KG1 (cell line): ENCODE results near the gene PELI2.

Experiments used
- DNase-seq: peaks from one replicate; lab custom pipeline; 2025; lab: John Stamatoyannopoulos, UW

Gene PELI2

DNA sequence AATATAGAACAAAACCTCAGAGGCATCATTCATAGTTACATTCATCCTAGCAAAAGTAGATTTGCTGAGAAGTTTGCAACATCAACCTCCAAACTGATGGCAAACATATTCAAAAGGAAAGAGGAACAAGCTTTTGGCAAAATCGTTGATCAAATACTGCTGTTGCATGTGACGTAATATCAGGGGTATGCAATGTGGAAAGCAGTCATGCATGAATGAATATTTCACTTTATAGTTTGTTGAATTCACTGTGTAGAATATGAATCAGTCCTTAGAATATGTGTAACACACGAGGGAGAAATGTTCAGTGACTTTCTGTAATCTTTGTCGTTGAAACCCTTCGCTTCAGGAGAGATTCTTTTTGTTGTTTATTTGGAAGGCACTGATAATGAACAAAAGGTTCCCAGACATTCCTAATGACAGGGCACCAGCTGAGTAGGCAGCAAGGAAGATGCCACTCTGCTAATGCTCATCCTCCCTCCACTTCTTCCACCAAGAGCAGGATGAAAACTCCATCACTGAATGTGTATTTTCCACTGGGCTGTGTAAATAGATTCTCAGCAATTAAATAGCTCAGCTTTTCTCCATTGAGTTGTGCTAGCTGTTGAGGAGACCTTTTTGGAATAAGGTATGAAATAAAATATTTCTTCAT is 126.1 kb downstream of the PELI2 start:
- DNase-seq: no peak

DNA sequence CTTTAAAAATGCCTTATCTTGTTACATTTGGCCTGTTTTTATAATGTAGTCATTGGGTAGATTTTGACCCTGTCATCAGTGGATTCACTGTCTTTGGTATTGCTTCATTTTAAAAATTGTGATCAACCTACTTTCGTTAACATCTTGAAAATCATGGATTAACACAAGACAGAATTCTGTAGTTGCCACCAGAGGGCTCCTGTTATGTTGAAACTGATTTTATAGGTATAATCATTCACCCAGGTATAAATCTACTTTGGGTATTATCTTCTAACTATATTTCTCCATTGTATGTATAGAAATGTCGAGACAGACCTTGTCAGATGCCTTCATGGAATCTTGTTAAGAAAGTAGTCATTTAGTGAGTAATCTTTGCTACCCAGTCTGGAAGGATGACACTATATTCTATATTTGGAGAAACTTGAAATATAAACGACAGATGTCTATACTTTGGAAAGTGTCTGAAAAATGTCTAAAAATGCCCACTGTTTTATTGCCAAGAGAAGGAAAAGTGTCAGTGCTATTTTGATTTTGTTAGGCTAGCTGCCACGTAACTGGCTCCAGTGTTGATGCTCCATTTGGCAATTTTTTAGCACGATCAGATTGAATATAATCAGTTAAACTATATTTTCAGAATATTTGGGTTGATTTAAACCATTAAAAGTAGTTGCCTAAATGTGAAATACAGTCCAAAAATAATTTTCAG is 129.4 kb downstream of the PELI2 start:
- no peak for DNase-seq

DNA sequence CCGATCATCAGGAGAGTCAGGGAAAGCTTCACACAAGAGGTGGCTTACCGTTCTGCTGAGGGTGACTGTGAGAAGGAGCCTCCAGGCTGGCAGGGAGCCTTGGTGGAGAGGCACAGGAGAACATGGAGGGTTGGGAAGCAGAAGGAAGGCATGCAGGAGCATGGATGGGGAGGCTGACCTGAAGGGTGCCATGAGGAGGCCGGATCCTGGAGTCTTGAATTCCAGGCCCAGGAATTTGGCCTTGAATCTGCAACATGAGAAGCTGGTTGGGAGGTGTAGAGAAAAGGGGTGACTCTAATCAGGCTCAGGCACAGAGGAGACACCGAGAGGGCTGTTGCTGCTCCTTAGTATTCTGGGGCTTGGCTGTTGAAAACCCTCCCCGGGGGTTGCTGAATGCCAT is 130.2 kb downstream of the PELI2 start:
- no peak for DNase-seq

DNA sequence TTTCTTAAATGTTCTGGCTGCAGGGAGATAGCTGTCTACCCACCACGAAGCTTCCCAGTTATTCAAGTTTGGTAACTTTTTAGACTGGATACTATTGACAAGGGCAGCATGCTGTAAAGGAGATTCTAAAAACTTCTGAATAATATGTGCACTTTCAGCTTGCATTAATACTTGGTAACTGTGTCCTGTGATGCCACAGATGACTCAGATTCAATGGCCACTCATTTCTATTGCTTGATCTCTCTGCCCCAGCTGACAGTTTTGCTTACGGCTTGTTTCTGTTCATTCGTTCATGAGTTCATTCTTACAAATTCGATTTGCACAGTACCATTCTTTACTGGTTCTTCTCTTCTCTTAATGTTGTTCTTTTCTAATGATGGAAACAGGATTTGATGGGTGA is 142.8 kb downstream of the PELI2 start:
- no peak for DNase-seq

DNA sequence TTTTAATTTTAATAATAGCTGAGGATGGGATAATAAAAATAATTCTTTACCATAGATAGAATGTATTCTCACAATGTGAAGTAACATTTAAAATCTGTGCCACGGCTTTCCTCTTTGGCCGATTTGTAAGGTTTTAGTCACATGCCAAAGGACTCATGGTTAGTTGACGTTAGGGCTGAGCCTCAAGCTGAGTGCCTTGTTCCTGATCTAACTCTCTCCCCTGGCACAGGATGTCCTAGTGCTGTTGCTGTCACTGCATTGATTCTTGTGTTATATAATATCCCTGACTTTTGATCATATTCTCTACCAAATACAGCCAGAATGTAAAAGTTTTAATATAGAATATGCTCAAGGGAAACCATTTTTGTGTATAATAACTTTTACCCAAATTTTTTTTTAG is 144.3 kb downstream of the PELI2 start:
- DNase-seq: no peak

DNA sequence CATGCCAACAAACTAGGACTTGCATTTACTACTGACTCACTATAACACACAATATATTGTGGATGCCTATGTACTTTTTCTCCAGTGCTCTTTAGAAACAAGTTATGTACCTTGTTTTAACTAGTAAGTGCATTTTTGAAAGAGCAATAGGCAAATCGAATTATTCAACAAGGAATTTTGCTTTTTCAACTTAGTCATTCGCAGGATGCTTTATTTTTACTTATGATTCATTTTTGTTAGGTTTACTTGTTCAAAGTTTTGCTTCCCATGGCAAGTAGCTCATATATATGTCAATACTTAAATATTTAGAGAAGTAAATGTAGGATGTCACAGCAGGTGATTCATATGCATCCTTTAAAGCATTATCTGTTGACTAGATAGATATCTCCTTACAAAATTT is 149.8 kb downstream of the PELI2 start:
- no peak for DNase-seq

DNA sequence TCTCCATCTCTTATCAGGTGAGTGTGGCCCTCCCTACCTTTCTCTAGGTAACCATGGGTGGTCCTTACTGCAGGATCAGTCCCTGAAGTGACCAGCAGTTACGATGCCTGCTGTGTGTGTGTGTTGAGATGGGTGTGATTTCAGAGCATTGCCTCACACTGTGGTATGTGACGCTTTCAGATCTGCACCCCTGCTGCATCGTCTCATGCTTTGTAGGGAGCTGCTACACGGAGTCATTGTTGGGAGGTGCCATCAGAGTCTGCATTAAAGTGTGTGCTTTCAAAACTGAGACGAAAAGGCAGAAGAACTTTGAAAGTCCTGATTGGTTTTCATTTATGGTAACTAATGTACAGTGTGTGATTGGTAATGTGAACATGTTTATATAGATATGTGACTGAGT is 150.5 kb downstream of the PELI2 start:
- no peak for DNase-seq

DNA sequence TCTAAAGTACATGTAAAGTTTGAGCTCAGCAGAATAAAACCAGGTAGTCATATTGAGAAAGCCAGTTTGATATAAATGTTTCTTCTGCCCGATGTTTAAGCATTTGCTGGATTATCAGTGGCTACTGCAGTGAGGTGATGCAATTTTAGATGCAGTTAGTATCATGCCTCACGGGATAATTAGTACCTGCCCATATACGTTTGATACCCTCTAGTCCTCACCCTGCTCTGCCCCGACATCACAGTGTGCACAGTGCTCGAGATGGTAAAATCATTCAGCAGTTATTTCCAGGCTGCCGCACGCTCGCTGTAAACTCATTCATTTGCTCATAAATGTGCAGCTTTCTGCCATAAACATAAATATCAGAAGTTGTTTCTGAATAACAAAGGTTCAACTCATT is 152.7 kb downstream of the PELI2 start:
- no peak for DNase-seq

DNA sequence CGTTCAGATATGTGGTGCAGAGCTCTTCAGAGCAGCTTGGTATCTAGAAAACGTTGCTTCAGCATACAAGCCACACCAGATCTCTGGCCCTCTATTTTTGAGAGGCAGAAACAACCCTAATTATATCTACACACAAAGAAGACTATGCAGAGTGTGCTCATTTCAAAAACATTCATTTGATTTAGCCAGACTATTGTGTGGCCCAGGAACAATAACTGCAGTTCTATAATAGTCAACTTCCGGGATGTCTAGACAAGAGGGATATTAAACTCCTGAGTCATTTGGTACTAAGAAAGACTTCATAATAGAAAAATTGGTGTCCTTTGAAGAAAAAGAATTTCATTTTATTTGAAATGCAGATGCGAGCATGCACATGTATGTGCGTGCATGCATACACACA is 153.8 kb downstream of the PELI2 start:
- no peak for DNase-seq

DNA sequence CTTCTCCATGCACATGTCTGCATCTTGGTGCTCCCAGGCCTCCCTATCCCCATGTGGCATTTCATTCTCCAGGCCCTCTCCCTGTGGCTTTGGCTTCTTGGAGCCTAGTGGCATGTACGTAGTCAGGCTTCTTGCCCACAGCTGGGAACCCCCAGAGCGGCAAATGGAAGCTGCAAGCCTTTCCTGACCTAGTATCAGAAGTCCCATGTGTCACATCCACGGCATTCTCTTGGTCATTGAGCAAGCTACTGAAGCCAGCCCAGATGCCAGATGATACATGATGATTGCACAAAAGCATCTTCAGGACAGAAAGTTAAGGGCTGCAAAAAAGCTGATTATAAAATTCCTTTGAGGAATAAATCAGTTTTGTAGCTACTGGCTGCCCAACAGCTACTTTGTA is 154.9 kb downstream of the PELI2 start:
- DNase-seq: no peak

DNA sequence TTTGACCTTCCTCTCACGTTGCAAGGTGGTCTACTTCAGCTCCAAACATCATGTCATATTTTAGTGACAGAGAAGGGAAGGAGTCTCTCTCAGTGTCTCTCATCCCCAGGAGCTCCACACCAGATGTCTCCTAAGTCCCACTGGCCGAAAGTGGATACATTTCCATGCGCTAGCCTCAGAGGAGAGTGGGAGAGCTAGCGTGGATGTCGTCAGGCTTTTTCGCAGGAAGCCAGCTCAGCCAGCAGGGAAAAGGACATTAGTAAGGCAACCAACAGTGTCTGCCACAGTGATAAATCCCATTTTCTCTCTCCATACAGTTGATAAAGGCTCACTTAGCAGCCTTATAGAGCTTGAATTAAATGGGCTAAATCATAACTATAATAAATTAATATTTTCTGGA is 155.7 kb downstream of the PELI2 start:
- no peak for DNase-seq

DNA sequence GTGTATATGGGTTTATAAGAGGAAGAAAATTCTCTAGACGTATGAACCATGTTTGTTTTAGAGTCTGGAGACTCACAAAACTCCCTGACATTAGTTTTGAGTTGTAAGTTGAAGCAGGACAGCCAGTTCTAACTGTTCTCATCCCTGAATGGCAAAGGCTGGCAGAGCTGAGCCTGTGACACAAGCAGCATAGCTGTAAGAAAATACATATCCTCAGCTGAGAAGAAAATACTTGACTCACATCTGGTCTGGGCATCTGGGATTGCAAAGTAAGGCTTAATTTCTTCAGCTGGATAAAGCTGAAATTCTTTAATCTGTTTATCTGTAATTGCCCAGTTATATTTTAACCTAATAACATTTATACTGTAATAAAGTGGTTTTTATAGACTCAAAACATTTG is 156.3 kb downstream of the PELI2 start:
- DNase-seq: no peak

DNA sequence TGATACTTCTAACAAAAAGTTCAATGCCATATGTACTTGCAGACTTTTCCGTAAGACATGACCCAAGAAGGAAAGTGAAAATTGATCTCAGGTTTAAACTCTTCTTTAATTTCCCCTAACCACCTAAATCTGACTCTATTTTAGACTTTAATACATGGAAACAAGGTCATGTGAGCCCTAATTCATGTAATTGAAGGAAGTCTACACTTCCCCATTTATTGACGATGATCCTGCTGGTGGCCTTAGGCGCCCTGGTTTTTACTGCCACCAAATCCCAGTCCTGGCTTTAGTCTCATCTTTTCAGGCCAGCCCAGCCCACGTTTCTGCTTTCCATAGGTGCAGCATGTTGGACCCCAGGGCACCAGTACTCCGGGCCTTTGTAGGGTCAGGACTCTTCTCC is 157.9 kb downstream of the PELI2 start:
- DNase-seq: no peak

DNA sequence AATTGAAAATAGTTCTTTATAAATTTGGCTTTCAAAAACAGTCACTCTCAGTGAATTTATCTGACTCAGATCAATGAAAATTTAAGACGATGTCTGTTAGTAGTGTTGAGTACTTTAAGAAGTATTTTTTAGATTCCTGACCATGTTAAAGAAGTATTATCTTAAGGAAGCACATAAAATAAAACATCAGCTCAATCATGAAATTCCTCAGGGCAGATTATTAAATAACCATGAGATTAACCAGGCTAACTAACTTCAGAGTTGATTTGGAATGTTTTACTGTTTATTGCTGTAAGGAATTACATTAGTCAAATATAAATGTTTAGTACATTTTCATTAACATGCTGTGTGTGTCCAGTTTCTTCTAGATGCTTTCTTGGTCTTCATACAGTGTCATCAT is 160.2 kb downstream of the PELI2 start:
- no peak for DNase-seq

DNA sequence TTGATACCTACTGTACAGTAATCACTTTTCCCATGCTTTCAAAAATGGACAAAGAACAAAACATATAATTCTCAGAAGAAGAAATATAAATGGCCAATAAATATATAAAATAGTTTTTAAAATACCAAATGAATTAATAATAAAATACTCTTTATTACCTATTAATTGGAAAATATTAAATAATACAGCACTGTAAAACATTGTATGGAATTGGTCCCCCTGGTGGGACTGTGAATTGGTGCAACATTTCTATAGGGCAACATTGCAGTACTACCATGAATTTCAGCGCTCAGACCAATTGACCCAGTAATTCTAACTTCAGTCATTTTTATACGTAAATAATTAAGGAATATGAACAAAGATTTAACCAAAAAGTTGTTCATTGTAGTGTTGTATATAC is 162.6 kb downstream of the PELI2 start:
- no peak for DNase-seq

DNA sequence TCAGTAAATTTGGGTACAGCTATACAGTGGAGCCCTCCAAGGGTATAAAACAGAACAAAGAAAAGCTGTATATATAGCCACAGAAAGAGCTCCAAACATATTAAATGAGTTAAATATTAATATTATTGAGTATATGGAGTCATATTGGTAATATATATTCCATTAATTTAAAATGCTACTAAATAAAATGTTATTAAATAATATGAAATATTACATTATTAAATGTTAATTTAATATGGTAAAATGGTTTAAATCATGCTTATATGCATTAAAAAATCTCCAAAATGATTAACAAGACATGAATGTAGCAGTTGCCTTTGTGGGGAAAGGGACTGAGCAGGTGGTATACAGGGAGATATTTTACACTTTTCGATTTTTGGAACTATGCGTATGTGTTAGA is 164.0 kb downstream of the PELI2 start:
- DNase-seq: no peak

DNA sequence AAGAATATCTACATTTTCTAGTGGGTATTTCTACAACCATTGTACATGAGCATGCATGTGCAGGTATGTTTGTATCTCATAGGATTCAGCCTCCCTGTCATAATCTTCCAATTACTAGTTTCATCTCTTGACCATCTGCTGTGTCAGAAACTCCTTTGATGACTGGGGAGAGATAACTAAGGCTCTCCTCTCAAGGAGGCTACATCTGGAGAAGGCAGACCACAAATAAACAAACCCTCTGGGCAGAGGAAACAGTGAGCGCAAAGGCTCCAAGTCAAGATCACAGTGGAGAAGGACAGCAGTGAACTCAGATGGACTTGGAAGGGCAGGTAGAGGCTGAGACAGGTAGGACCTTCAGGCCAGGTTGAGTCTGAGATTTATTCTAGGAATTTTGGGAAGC is 166.4 kb downstream of the PELI2 start:
- no peak for DNase-seq

DNA sequence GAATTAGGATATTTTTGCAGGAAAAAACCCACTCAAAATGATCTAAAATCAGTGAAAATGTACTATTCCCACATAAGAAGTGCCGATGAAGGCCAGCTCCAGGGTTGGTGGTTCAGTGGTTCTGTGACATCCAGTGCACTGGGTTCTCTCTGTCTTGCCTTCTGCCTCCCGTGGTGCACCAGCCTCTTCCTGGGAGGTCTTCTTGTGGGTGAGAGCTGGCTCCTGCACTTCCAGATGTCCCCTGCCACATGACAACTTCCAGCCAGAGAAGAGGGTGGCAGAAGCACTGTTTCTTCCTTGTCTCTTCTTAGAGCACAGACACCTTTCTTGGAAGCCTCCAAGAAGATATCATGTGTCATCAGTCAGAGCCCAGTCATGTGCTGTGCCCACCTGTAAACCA is 170.9 kb downstream of the PELI2 start:
- no peak for DNase-seq

DNA sequence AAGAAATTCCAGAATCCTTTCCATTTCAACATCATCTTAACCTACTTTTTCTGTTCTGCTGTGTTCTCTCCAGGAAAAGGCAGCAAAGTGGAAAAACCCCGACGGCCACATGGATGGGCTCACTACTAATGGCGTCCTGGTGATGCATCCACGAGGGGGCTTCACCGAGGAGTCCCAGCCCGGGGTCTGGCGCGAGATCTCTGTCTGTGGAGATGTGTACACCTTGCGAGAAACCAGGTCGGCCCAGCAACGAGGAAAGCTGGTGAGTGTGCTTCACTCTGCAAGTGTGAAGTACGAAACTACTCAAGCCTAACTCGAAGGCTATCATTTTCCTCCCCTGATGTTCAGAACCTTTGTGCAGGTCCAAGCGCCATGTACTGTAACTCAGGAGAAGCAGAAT is 172.0 kb downstream of the PELI2 start:
- no peak for DNase-seq

DNA sequence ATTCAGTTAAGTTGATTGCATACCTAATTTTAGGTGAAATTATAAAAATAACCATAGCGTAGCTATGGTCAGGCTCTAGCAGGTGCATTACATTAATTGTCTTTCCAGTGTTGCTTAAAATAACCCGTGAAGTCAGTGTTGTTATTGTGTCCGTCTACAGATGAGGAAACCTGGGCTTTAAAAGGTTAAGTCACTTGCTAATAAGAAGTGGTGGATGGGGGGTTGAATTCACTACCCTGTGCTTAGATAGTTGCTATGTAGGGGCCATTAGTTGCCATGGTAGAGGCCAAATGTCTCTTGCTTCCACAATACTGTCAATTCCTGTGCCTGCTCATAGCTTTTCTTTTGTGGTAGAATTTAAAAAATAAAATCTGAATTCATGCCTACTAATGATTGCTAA is 174.8 kb downstream of the PELI2 start:
- DNase-seq: no peak

DNA sequence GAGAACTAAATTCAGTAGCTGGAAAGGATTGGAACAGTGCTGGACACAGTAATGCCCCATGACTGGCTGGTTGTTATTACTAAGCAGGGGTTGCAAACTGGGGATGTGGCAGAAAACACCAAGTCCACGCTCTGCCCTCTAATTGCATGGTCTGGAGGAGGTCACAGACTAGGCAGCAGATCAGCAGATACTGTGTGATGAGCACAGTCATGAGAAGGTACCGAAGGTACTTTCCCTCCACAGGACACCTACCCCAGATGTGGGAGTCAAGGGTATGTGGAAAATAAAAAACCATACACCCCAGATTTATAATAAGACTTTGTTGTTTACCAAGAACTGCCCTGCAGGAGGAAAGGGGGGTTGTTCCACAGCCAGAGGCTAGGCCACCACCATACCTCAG is 175.3 kb downstream of the PELI2 start:
- DNase-seq: no peak

DNA sequence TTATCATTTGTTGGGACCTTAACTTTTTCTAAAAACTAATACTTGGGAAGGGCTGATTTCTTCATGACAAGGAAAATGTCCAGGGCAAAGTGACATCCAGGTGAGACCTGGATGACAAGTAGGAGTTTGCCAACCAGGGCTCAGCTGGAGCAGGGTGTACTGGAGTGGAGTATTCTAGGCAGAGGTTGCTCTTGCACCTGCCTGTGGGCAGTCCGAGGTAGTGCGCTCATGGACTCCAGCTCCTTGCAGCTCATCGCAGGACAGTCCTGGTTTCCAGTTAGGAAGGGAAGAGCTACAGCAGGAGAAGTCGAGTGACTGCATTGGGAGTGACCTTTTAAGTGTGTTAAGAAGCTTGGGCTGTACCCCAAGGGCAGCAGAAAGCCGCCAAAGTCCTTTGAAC is 175.9 kb downstream of the PELI2 start:
- no peak for DNase-seq

DNA sequence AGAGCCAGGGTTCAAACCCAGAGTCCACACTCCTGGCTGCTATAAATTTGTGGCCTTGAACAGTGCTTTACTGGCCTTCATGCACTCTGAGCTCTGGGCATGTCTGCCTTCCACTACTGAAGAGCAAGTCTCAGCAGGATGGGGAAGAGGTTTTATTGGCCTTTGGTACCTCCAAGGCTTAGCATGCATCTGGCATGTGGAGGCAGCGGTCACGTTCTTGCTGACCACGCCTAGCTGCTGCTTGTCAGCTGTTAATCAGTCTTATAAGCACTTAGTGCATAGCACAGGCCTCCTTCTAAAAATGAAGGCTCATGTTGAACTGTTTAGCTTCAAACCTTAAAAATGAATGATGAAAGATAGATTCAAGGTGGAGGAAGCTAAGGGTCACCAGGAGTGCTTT is 177.5 kb downstream of the PELI2 start:
- no peak for DNase-seq

DNA sequence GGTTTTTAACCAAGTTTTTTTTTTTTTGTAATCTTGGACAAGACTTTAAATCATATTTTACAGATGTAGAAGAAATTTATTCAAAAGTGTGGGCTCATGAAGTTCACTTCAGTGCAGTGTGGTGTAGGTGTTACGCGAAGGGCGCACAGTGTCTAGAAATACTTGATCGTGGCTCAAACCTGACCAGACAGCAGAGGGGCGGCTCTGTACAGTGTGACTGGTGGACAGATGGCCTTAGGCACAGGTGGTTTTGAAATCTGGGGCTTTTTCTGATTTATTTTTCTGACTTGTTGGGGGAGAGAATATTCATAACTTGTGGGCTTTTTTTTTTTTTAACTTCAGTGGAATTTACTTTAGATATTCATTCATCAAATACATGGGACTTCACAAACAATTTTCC is 179.2 kb downstream of the PELI2 start:
- no peak for DNase-seq
